Putamen (tissue), 1 donor: ENCODE results near the gene RGS6.
A peak's percentile ranks its signal among the peaks of the same experiment; 100 is the strongest.

Experiments used
- DNase-seq: peaks from one replicate; pipeline ENCODE4 v3.0.0-alpha.2; 2016; ENCODE audit warnings: low spot score

Gene RGS6

DNA sequence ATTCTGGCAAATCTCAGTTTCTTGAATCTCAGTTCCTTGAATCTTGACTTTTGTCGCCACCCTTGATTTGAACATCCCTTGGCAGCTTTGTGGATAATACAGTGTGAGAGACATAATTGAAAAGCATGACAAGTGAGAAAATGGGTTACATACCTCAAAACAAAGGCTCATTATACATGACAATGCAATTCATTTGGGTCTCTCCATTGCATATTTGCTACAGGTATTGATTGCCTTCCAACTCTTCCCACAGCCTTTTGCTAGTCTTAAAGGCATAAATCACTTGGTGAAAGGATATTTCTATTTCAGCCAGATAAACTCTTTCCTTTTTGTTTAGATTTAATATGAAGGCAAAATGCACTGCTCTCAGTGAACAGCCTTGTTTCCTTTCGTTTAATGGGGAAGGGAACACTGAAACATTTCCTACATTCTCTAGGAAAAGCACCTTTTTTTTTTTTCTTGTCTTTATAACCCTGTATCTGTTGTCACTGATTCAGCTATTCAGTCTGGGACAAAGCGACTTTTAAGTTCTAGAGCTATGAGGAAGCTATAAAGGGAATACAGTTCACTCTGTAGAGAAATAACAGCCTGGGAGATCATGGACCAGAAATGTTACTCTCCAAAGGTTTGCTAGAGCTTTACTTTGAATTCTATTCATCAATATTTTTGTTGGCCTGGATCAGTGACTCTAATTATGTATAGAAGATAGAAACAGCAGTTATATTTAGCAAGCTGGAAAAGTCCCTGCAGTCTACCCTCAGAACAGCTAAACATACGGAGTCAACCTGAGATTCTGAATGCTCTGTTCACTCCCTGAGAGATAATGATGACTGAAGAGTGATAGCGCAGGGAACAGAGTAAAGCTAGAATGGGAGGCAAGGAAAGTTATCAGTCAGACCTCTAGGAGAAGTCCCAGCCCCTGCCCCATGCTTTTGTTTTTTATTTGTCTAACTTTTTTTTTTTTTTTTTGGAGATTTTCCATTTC, 311.4 kb downstream of the RGS6 start:
- DNase-seq: no peak

DNA sequence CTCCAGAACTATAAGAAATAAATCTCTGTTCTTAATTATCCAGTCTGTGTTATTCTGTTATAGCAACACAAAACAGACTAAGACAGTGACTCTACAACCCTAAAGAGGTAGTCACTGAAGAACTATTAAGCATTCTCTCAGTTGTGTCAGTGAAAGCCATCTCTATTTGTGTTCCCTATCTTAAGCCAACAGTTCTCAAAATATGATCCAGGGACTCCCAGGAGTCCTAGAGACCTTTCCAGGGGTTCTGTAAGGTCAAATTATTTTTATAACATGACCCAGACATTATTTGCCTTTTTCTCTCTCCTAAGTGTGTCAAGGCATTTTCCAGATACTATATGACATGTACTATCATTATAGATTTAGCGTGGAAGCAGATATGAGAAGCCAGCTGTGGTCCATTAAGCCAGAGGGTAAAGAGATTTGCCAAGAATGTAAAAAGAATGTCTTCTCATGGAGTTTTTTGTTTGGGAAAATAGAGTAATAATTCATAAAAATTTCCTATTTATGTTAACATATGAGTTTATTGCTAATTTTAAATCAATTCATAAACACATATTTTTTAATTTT, 315.8 kb downstream of the RGS6 start:
- no peak for DNase-seq

DNA sequence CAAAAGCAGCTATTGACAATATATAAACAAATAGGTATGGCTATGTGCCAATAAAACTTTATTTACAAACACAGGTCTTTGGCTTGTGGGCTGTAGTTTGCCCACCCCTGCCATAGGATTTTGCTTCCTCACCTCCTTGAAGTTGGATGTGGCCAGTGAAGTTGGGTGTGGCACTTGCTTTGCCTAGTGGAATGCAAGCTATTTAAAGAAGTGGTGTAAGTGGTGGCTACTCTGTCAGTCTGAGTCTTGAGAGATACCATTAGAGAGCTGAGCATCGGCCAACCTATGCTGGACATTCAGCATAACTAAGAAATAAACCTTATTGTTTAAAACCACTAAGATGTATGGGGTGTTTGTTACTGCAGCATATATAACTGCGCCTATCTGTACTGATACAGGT, 321.3 kb downstream of the RGS6 start:
- DNase-seq: no peak

DNA sequence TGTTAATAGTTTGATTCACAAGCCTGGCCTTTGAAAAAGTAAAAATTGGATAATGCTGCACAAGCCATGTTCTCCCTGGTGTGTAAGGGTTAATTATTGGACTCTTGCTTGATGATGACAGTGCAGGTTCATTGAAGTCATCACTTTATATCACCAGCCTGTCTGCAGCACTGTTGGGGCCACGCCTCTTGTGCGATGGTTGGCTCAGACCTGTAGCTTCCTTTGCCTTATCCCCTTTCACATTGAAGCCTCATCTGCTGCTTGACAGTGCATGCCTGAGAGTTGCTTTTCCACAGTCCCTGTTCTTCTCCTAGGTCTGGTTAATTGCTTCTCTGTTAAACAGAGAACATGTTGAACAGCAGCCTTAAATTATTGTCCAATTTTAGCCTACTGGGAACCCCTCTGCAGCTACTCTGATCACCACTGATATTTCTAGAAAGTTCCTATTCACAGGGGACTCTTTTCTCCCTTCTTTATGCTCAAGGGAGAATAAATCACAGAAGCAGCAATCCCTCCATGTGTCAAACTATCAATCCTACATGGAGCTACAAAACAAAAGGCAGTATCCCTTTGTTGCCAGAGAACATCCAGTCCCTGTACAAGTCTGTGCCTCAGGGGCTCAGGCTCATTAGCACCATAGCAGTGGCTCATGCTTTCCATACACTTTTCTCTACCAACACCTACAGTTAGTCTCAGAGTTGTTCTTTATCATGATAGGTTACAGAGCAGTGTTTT, 322.1 kb downstream of the RGS6 start:
- no peak for DNase-seq

DNA sequence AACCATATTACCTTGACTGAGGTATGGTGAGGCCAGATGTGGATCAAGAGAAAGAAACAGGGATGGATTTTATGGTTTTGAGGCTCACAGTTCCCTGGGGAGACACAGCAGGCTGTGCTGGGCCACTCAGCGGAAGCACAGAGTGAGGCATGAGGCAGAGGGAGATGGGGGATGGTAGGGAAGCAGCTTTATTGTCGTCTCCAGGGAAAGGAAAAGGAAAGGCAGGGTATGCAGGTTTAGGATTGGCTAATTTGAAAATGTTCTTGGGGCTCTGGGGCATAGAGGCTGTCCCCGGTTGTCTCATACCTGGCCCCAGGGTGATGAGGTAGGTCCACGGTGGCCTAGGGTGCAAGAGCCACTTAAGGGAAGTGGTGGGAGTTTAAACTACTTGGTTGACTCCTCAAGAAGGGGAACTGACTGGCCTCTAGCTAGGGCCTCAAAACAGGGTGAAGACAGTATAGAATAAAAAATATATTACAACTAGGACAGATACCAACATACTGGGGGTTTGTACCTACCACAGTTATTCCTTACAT, 322.8 kb downstream of the RGS6 start:
- no peak for DNase-seq

DNA sequence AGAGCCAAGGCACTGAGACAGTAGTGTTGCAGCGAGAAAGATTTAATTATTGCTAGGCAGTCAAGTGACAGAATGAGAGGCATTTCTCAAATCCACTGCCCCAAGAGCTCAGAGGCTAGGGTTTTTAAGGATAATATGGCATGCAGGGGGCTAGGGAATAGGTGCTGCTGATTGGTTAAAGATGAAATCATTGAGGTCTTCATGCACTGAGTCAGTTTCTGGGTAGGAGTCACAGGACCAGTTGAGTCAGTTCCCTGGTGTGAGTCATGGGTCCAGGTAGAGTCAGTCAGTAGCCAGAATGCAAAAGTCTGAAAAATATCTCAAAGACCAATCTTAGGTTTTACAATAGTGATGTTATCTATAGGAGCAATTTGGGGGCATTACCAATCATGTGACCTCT, 323.8 kb downstream of the RGS6 start:
- DNase-seq: no peak

DNA sequence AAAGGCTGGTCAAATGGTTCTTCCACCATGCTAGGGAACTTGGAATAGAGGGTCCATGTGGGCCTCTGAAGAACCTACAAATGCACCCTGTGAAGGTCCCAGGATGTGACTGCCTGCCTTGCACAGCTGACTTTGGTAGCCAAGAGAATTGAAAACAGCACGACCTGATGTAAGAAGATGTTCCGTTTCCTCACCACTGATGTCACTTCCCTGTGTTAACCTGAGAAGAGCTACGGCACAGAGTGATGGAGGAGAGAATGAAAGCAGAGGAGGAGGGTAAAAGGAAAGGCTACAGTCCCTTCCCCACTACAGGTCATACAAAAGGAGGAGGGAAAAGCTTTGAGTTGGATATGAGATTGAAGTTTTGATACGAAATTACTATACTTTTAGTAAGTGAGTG, 328.8 kb downstream of the RGS6 start:
- no peak for DNase-seq

DNA sequence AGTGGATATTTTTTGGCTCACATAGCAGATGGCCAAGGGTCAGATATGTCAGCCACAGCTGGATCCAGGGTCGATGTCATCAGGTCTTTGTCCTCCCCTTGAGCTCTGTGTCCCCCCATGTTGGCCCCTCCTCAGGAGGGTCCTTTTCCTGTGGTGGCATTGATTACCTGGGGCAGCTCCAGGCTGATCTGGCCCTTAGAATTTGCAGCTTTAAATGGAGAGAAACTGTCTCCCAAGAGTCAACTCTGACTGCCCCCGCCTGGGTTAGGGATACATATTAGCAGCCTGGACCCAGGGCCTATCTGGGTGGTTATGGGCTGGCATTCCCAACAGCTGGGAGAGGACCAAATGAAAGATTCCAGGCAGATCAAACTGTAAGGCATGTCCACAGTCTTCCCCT, 330.5 kb downstream of the RGS6 start:
- DNase-seq: no peak

DNA sequence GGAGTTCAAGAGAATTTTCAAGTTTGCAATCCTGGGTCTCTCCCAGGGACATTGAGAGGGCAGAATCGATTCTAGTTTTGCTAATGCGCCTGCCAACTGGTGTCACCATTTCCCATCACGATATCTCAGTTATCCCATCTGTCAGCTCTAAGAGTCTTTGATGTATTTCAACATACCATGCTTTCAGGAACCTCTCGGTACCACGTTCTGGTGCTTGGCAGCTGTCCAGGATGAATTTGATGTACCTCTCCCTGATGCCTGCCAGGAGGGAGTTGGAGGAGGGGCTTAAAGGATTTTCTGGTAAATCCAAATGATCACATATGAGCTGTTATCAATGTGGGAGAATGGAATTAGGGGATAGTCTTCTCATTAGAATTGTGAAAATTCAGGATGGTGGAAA, 332.5 kb downstream of the RGS6 start:
- no peak for DNase-seq

DNA sequence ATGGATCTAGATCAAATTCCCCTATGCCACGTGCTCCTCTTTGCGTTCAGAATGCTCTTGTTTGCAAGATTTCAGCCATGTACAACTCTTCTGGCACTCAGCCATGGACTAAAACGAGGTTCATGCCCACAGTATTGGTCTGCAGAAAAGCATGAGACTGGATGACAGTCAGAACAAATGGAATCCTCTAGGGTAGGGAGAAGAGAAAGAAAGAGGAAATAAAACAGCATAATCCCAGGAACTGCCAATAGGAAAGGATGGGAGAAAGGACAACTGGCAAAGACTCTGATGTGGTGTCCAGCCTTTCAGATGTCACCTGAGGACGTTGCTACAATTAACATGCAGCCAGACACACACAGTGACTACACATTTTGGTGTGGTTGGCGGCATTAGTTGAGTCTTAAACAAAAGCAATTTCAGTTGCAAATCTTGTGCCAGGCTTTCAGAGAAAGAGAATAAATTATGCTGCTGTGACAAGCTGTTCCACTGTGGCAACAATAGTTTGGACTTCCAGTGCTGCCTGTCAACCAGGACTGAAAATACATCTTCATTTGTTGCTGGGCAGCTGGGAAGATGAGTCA, 338.0 kb downstream of the RGS6 start:
- no peak for DNase-seq

DNA sequence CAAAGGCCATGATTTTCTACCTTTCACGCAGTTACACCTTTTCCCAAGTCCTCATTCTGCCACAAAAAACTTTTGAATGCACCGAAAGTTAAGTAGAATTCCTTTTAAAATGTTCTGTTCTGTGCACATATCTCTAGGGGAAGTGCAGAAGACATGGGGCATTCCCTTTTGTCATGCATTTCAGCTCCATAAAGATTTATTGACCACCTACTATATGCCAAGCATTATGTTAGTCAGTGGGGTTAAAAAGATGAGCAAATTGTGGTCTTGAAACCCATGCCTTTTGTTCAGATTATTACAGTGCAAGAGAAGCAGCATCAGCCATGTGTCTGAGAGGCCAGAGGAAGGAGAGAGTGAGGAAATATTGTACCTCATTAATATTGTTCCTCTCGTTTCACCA, 338.5 kb downstream of the RGS6 start:
- DNase-seq: no peak

DNA sequence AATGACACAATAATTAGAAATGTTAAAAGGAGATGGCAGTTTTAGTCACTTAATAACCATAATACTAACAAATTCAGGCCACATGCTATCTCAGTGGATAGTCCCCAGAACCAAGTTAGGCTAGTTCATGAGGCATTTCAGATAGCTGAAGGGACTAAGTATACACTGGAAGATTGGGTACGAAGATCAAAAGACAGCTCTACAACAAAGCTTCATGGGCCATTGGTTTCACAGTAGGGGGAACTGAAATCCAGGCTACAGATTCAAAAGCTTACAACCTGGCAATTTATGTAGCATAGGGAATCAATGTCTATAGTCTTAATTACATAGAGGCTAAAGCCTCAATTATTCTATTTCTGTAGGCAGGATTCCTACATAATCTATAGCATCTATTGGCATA, 343.0 kb downstream of the RGS6 start:
- no peak for DNase-seq

DNA sequence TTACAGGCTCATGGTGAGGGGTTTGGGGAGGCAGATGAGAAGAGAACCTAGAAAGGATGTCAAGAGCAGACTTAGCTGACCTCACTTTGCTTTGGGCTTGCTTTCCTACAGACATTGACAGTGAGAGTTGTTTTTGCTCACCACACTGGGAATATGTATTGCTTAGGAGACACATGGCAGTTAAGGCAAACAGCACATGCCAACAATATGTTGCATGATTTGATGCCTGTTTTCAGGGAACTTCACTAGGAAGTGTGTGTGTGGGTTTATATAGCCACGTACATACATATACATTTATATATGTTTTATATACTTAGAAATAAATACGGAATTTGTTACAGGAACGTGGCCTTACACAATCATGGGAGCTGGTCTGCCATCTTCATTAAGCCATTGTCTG, 346.1 kb downstream of the RGS6 start:
- DNase-seq: no peak

DNA sequence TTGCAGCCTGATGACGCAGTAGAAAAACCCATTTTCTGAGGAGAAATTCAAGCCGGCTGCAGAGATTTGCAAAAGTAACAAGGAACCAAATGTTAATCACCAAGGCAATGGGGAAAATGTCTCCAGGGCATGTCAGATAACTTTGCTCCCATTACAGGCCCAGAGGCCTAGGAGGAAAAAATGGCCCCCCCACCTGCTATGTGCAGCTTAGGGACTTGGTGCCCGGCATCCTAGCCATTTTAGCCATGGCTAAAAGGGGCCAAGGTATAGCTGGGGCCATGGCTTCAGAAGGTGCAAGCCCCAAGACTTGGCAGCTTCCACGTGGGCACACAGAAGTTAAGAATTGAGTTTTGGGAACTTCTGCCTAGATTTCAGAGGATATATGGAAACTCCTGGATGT, 351.9 kb downstream of the RGS6 start:
- no peak for DNase-seq

DNA sequence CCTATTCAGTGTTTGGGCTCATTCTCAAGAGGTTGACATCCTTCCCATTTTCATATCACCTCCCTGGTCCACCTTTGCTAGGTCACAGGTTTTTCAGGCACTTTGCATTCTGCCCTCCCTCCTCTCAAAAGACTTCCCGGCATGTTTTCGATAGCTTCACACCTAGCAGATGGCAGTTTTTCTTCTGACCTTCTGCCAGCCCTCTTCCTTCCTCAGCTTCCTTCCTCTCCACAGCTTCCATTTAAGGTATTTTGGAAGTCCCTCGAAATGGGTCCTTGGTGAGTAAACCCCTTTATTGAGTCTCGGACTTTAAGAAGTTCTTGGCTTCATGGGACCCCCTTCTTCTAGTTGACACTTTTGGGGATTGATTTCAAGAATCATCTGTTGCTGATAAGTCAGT, 358.0 kb downstream of the RGS6 start:
- DNase-seq: no peak

DNA sequence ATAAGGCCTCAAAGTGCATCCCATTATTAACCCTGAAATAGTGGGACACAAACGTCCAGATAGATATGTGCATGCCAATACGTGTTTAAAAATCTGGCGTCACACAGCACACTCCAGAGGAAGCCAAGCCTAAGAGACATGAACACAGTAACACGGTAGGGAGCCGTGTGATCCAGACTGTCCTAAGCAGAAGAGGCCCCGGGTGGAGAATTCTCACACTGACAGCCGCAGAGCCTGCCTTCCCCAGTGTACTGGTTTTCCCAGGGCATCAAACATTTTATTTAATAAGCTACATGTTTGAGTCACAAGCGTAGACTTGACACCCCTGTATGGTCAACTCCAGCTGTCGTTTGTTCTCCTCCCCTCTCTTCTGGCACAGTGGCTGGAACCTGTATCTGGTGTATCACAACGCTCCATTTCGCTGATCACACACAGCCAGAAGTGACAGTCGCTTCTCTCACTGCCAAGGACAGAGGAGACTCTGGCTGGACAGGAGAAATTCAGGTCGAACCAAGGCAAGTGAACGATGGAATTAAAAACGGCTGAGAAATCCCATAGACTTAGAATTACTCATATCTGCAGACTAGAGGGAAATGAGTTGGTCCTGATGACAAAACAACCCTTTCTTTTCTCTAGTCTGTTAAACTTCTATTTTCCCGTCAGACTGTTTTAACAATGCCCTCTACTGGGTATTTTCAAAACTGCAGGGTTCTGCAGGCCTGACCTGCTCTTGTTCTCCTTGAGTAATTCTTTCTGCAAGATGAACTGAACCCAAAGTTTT, 359.9 kb downstream of the RGS6 start:
- DNase-seq: peak; percentile 12

DNA sequence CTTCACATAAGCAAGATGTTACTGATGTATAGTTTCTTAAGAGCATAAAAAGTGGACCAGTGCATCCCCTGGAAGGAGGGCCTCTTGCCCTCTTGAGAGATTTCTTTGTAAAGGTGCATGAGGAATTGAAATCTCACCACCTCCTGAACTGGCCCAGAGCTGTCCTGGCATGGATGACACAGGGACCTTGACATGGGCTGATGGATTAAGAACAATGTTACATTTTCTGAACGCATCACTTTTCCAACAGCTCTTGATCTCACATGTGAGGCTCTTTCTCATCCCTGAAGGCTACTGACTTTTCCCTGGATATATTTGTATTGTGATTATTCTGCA, 360.4 kb downstream of the RGS6 start:
- no peak for DNase-seq

DNA sequence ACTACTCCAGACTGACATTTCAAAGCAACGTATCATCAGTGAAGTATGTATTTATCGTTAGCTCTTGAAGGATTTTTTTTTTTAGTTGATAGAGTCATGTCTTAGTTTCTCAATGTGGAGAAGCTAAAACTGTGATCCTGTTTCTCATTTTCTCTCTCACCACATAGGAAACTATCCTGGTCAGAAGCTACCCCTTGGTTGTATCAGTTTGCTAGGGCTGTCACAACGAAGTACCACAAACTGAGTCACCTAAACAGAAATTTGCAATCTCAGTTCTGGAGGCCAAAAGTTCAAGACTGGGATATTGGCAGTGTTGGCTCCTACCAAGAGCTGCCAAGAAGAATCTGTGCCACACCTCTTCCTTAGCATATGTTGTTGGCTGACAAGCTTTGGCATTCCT, 369.1 kb downstream of the RGS6 start:
- DNase-seq: no peak

DNA sequence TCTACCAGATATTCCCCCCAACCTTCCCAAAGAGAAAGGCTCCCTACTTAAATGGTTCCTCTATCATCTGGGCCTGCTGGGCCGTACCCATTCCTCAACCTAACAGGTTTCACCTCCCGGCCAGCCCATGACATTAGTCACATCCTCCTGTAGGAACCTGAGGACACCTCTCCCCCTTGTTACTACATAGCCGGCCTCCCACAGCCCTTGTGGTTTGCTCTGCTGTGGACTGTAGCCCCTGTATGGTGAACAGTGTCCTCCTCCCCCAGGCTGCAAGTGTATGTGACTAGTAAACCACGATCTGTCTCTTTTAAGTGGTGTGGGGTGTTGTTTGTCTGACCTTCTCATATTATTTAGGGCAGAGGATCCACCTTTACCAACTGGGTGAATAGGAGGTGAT, 371.7 kb downstream of the RGS6 start:
- no peak for DNase-seq

DNA sequence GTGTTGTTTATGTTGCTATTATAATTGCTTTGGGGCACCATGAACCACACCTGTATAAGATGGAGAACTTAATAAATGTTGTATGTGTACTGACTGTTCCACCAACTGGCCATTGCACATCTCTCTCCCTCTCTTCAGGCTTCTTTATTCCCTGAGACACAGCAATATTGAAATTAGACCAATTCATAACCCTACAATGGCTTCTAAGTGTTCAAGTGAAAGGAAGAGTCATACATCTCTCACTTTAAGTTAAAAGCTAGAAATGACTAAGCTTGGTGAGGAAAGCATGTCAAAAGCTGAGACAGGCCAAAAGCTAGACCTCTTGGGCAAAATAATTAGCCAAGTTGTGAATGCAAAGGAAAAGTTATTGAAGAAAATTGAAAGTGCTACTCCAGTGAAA, 373.3 kb downstream of the RGS6 start:
- DNase-seq: no peak

DNA sequence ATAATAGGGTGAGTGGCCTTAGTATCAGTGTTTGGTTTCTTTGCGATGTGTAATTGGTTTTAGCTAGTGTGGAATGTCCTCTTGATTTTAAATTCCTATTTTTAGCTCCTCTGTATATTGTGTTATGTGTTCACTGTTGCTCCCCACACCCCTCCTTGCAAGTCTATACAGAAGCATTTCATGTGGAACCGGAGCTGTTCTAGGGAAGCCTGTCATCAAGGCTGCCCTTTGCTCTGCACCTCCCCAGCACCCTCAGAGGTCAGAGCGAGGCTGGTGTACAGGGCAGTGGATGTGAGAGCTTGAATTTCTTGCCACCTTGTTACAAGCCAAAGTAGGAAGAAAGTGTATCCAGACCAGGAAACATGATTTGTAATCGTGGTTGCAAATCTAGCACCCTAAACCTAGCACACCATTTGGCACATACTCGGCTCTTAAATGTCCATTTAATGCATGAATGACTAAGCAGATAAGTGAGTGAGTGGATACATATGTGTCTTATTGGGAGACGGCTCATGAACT, 376.8 kb downstream of the RGS6 start:
- DNase-seq: no peak

DNA sequence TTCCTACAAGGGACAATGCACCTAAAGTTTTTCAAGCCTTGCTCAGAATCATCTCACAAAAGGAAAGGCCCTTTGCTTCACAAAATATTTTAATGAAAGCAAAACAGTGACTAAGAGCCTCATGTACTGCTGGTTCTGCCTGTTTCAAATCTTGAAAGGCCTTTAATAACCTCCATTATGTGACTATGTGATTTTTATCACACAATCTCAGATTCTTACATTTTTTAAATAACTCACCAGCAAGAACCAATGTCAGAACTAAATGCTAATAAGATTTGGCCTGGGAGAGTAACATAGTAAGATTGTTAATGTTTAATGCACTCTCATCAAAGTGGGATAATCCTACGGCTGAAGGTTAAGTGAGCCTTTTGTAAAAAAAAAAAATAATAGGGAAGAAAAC, 378.9 kb downstream of the RGS6 start:
- no peak for DNase-seq
